PC-9 (cell line): ENCODE measurements around the gene ITGAE.

Experiments
- EZH2 ChIP-seq: fragments of 200-600 bp; sonication (generic); IDR thresholded peaks from 2 replicates; pipeline ENCODE4 v1.8.0; 2017; ENCODE audit warnings: antibody characterized with exemption, low read depth
- TF ChIP-seq, protein P1 (sequence below): fragments of 200-600 bp; sonication (generic); conservative IDR thresholded peaks from 2 replicates; pipeline ENCODE4 v1.6.1; 2017; ENCODE audit warnings: mixed run types, antibody characterized with exemption, mild to moderate bottlenecking, moderate library complexity

- TF ChIP-seq, protein P1, sequence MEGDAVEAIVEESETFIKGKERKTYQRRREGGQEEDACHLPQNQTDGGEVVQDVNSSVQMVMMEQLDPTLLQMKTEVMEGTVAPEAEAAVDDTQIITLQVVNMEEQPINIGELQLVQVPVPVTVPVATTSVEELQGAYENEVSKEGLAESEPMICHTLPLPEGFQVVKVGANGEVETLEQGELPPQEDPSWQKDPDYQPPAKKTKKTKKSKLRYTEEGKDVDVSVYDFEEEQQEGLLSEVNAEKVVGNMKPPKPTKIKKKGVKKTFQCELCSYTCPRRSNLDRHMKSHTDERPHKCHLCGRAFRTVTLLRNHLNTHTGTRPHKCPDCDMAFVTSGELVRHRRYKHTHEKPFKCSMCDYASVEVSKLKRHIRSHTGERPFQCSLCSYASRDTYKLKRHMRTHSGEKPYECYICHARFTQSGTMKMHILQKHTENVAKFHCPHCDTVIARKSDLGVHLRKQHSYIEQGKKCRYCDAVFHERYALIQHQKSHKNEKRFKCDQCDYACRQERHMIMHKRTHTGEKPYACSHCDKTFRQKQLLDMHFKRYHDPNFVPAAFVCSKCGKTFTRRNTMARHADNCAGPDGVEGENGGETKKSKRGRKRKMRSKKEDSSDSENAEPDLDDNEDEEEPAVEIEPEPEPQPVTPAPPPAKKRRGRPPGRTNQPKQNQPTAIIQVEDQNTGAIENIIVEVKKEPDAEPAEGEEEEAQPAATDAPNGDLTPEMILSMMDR, result no peak
- TF ChIP-seq EZH2, result no peak
These were observed 46.3 kb downstream of the ITGAE start for GRCh38 chr17:3754458-3755334.
